ENCODE data around the gene CDKAL1. TPM values are rescaled to one million over a fixed set of nuclear protein-coding genes. Genes with fewer than 3 reads are reported as not detected.

Gene CDKAL1
- total and polyA plus RNA-seq, 10 of the 15 experiments (the other 5 are each of a cell fraction or from before 2014, with no cell fraction given) = 10.7 to 26.9 (median 17.3) TPM

GRCh38 chr6:20812776-20813175 lies 278.5 kb downstream of the CDKAL1 start (continued):
- TF ChIP-seq CEBPZ (IDR thresholded peaks at IDR 0.05; ENCODE audit: low read depth, low read length) (no peak), SP1 (IDR thresholded peaks at IDR 0.05; ENCODE audit: low read depth, low read length) (no peak), NR2C2 (IDR thresholded peaks at IDR 0.05; ENCODE audit: borderline replicate concordance, control insufficient read depth, insufficient read length, low read depth) (no peak), BHLHE40 (IDR thresholded peaks at IDR 0.05; ENCODE audit: borderline replicate concordance in 1 of 2, low read depth in 2 of 2, low read length in 1 of 2) (no peak)
- TF ChIP-seq, protein P1, sequence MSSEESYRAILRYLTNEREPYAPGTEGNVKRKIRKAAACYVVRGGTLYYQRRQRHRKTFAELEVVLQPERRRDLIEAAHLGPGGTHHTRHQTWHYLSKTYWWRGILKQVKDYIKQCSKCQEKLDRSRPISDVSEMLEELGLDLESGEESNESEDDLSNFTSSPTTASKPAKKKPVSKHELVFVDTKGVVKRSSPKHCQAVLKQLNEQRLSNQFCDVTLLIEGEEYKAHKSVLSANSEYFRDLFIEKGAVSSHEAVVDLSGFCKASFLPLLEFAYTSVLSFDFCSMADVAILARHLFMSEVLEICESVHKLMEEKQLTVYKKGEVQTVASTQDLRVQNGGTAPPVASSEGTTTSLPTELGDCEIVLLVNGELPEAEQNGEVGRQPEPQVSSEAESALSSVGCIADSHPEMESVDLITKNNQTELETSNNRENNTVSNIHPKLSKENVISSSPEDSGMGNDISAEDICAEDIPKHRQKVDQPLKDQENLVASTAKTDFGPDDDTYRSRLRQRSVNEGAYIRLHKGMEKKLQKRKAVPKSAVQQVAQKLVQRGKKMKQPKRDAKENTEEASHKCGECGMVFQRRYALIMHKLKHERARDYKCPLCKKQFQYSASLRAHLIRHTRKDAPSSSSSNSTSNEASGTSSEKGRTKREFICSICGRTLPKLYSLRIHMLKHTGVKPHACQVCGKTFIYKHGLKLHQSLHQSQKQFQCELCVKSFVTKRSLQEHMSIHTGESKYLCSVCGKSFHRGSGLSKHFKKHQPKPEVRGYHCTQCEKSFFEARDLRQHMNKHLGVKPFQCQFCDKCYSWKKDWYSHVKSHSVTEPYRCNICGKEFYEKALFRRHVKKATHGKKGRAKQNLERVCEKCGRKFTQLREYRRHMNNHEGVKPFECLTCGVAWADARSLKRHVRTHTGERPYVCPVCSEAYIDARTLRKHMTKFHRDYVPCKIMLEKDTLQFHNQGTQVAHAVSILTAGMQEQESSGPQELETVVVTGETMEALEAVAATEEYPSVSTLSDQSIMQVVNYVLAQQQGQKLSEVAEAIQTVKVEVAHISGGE (CRISPR knock-in tag; IDR thresholded peaks at IDR 0.05) = no peak
- TF ChIP-seq, protein P2, sequence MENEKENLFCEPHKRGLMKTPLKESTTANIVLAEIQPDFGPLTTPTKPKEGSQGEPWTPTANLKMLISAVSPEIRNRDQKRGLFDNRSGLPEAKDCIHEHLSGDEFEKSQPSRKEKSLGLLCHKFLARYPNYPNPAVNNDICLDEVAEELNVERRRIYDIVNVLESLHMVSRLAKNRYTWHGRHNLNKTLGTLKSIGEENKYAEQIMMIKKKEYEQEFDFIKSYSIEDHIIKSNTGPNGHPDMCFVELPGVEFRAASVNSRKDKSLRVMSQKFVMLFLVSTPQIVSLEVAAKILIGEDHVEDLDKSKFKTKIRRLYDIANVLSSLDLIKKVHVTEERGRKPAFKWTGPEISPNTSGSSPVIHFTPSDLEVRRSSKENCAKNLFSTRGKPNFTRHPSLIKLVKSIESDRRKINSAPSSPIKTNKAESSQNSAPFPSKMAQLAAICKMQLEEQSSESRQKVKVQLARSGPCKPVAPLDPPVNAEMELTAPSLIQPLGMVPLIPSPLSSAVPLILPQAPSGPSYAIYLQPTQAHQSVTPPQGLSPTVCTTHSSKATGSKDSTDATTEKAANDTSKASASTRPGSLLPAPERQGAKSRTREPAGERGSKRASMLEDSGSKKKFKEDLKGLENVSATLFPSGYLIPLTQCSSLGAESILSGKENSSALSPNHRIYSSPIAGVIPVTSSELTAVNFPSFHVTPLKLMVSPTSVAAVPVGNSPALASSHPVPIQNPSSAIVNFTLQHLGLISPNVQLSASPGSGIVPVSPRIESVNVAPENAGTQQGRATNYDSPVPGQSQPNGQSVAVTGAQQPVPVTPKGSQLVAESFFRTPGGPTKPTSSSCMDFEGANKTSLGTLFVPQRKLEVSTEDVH (IDR thresholded peaks at IDR 0.05; ENCODE audit: low read depth, partially characterized antibody) = no peak
